Lung (tissue), 12 donors: ENCODE data around the gene CDC14A. TPM values are rescaled to one million over a fixed set of nuclear protein-coding genes. Genes with fewer than 3 reads are reported as not detected.

Source experiments
- ATAC-seq: fragments of 200-7000 bp; cut with Tn5 transposase; one replicate; pipeline ENCODE4 v1.9.1; 2020; ENCODE audit warnings: moderate number of reproducible peaks; ENCODE audit not compliant: insufficient read depth, low FRiP score
- DNase-seq, 3 donors: peaks; one replicate each; pipeline ENCODE4 v3.0.0-alpha.2; 2013 to 2017
- H3K27ac ChIP-seq, 2 donors: one replicate each; pipeline ENCODE4 v1.5.1; 2013; ENCODE audit warnings: mild to moderate bottlenecking in 2 of 2, moderate library complexity in 2 of 2, control low read depth in 1 of 2, inconsistent platforms in 1 of 2, low read depth in 1 of 2, low read length in 1 of 2
- H3K27me3 ChIP-seq, 3 donors: one replicate each; pipeline ENCODE4 v1.5.1; 2013; ENCODE audit warnings: low read length in 2 of 3; ENCODE audit not compliant: control insufficient read depth in 3 of 3, insufficient read depth in 3 of 3
- H3K36me3 ChIP-seq, 4 donors: one replicate each; pipeline ENCODE4 v1.5.1; 2013; ENCODE audit warnings: low read length in 4 of 4, mild to moderate bottlenecking in 1 of 4, moderate library complexity in 1 of 4; ENCODE audit not compliant: control insufficient read depth in 4 of 4, insufficient read depth in 4 of 4
- H3K4me1 ChIP-seq, 5 donors: one replicate each; pipeline ENCODE4 v1.5.1; 2013; ENCODE audit warnings: low read length in 5 of 5, mild to moderate bottlenecking in 2 of 5, moderate library complexity in 1 of 5; ENCODE audit not compliant: control insufficient read depth in 5 of 5, insufficient read depth in 5 of 5
- H3K4me3 ChIP-seq: one replicate; pipeline ENCODE4 v1.5.1; 2013; ENCODE audit warnings: mild to moderate bottlenecking, control low read depth, moderate library complexity
- H3K9ac ChIP-seq, 2 donors: one replicate each; pipeline ENCODE4 v1.5.1; 2013; ENCODE audit warnings: low read length in 2 of 2, control low read depth in 1 of 2; ENCODE audit not compliant: insufficient read depth in 1 of 2
- H3K9me3 ChIP-seq, 4 donors: one replicate each; pipeline ENCODE4 v1.5.1; 2013; ENCODE audit warnings: low read length in 3 of 4, mild to moderate bottlenecking in 1 of 4, moderate library complexity in 1 of 4; ENCODE audit not compliant: control insufficient read depth in 4 of 4, insufficient read depth in 3 of 4
- CTCF ChIP-seq: IDR thresholded peaks from 2 replicates; pipeline ENCODE4 v1.5.1; 2012; ENCODE audit warnings: mild to moderate bottlenecking; ENCODE audit errors: control extremely low read depth, extremely low read depth
- WGBS, 2 donors: extraction: QIAGEN DNeasy Blood & Tissue Kit; methylation state at CpG; one replicate each; pipeline ENCODE4 v1.1.7; 2013; 5-methylcytosine and 5-hydroxymethylcytosine counted together
- polyA plus RNA-seq, 2 donors: library from polyadenylated mRNA; stranded (reverse); fragments of 200-250 nt; gene quantifications; one replicate each; pipeline ENCODE4 v1.2.1, GENCODE V29; 2013
- total RNA-seq, 2 donors: library from RNA; depleted of rRNA in 1 of 2; stranded (reverse); fragments of >200 nt in 1 of 2; gene quantifications; one replicate each; pipeline ENCODE4 v1.2.1, GENCODE V29; 2014 to 2021
- donor health status: control.
- donor health status: control.
- donor health status: Bipolar disorder and iron deficiency.
- donor health status: healthy.
- donor health status: DM: yes; HTN: yes; CAD: no.

The CDC14A gene
- total and polyA plus RNA-seq, 4 donors, result 3.6 to 45.4 (median 12.1) TPM

- Histone ChIP-seq H3K4me3 (no peak overlapping the region), H3K27me3 (no peaks in the 10 kb centered on the region), H3K27ac (no peak overlapping the region), H3K4me1 (peaks cover 0 to 5% (median 0%) of the 10 kb centered on the region in 5 donors), H3K9me3 (no peaks in the 10 kb centered on the region), H3K9ac (no peak overlapping the region), H3K36me3 (peaks cover 0 to 4% (median 2%) of the 10 kb centered on the region in 4 donors)
- no peak for TF ChIP-seq CTCF
- WGBS, 2 donors, result 73 to 78% methylated on average over 1 of the region's 1 CpG
- ATAC-seq (no peak), DNase-seq (no peak)
These were observed 96.1 kb downstream of the CDC14A start for GRCh38 chr1:100448366-100448765.

- ATAC-seq (no peak), DNase-seq (no peak)
- Histone ChIP-seq H3K27me3 (no peaks in the 10 kb centered on the region), H3K36me3 (peaks cover 0 to 4% (median 2%) of the 10 kb centered on the region in 4 donors), H3K9ac (no peak overlapping the region), H3K27ac (no peak overlapping the region), H3K9me3 (no peaks in the 10 kb centered on the region), H3K4me3 (no peak overlapping the region), H3K4me1 (no peaks in the 10 kb centered on the region)
- 72 to 79% methylated on average over 4 of the region's 4 CpGs for WGBS, 2 donors
- no peak for TF ChIP-seq CTCF
These were observed 97.2 kb downstream of the CDC14A start for GRCh38 chr1:100449477-100449876.

- 52 to 74% methylated on average over 1 of the region's 1 CpG for WGBS, 2 donors
- Histone ChIP-seq H3K27ac (no peak overlapping the region), H3K9me3 (no peaks in the 10 kb centered on the region), H3K36me3 (peaks cover 0 to 2% (median 0%) of the 10 kb centered on the region in 4 donors), H3K27me3 (no peaks in the 10 kb centered on the region), H3K9ac (no peak overlapping the region), H3K4me3 (no peak overlapping the region), H3K4me1 (no peaks in the 10 kb centered on the region)
- ATAC-seq, result no peak
- no peak for DNase-seq
- no peak for TF ChIP-seq CTCF
These were observed 100.3 kb downstream of the CDC14A start for GRCh38 chr1:100452641-100453040.

DNA sequence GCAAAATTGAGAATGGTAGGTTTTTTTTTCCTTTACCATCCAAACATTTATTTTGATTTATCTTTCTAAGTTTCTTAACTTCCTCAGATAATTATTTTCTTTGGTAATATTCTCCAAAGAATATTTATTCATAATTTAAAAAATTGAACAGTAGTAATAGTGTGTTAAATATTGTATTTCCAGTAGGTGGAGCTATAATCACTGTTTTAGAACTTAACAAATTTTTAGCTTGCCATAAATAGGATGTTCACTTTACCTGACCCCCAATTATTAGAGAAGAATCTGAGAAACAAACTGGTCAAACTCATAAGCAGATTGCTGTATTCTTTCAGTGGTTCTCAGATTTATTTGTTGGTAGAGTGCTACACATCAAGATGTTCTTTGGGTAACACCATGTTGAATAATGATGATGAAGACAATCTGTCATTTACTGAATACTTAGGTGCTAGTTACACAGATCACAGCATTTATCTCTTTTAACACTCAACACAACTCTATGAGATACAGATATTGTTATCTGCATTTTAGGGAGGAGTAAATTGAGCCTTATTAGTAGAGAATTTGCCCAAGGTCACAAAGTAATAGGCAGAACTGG is 103.3 kb downstream of the CDC14A start:
- Histone ChIP-seq H3K36me3 (peaks cover 0 to 2% (median 0%) of the 10 kb centered on the region in 4 donors), H3K27ac (no peak overlapping the region), H3K9ac (no peak overlapping the region), H3K4me3 (no peak overlapping the region), H3K9me3 (no peaks in the 10 kb centered on the region), H3K27me3 (no peaks in the 10 kb centered on the region), H3K4me1 (peaks cover 0 to 2% (median 0%) of the 10 kb centered on the region in 5 donors)
- DNase-seq (no peak), ATAC-seq (no peak)
- TF ChIP-seq CTCF, result no peak
